H1 (cell line): ENCODE measurements around the gene SLC9A5. TPM values are rescaled to one million over a fixed set of nuclear protein-coding genes. Genes with fewer than 3 reads are reported as not detected.

ENCODE experiments used
- CTCF ChIA-PET: fragments of 300-600 bp; sonication (Branson Sonifier 250); formaldehyde crosslinking; loops from one replicate; lab custom pipeline; 2021; ENCODE audit not compliant: partially characterized antibody; lab: Charles Lee
- POLR2A ChIA-PET: fragments of 300-600 bp; sonication (Branson Sonifier 250); formaldehyde crosslinking; loops from one replicate; lab custom pipeline; 2021; ENCODE audit warnings: inconsistent platforms; ENCODE audit not compliant: partially characterized antibody; lab: Charles Lee
- DNase-seq, 2 experiments: peaks; one replicate each; pipeline versions ENCODE4 v3.0.0 to v3.0.0-alpha.2; 2010 to 2022; ENCODE audit warnings: low spot score in 2 of 2, low read depth in 1 of 2, mixed read lengths in 1 of 2
- FAIRE-seq: peaks from 2 replicates; lab custom pipeline; 2011; peaks lifted over from hg19 to GRCh38; lab: Jason Lieb, UNC
- H2AFZ ChIP-seq: 2 replicates; pipeline ENCODE4 v1.8.1; 2012; ENCODE audit warnings: low read length, inconsistent platforms
- H2AK5ac ChIP-seq: 2 replicates; pipeline ENCODE4 v1.6.1; 2013; ENCODE audit warnings: low read depth, low read length
- H2BK120ac ChIP-seq: replicated peaks from 2 replicates; pipeline ENCODE3; 2013; ENCODE audit warnings: low read depth, low read length, inconsistent platforms
- H2BK12ac ChIP-seq: 2 replicates; pipeline ENCODE4 v1.6.1; 2013; ENCODE audit warnings: low read depth, low read length
- H2BK15ac ChIP-seq: 2 replicates; pipeline ENCODE4 v1.6.1; 2013; ENCODE audit warnings: low read length
- H2BK20ac ChIP-seq: 2 replicates; pipeline ENCODE4 v1.6.1; 2013; ENCODE audit warnings: low read length
- H2BK5ac ChIP-seq: 2 replicates; pipeline ENCODE4 v1.6.1; 2013; ENCODE audit warnings: low read depth, low read length
- H3K14ac ChIP-seq: 2 replicates; pipeline ENCODE4 v1.6.1; 2013; ENCODE audit warnings: inconsistent platforms; ENCODE audit not compliant: insufficient read length
- H3K18ac ChIP-seq: 2 replicates; pipeline ENCODE4 v1.6.1; 2013; ENCODE audit warnings: low read length; ENCODE audit errors: extremely low read depth
- H3K23ac ChIP-seq: 2 replicates; pipeline ENCODE4 v1.6.1; 2013; ENCODE audit warnings: inconsistent platforms; ENCODE audit not compliant: insufficient read length
- H3K23me2 ChIP-seq: 2 replicates; pipeline ENCODE4 v1.6.1; 2013; ENCODE audit warnings: low read depth, low read length
- H3K27ac ChIP-seq: 2 replicates; pipeline ENCODE4 v1.6.1; 2011; ENCODE audit warnings: low read depth, low read length, inconsistent platforms
- H3K27me3 ChIP-seq, 4 experiments: replicated peaks in 1 of 4; 1 replicate in 1 of 4; 2 replicates in 3 of 4; pipeline versions ENCODE4 v1.6.1 to v1.8.1; 2011 to 2013; ENCODE audit warnings: low read length in 3 of 4, mild to moderate bottlenecking in 3 of 4, inconsistent platforms in 2 of 4, mixed read lengths in 2 of 4, moderate library complexity in 1 of 4; ENCODE audit not compliant: control insufficient read depth in 3 of 4, insufficient read depth in 3 of 4; ENCODE audit errors: extremely low read depth in 1 of 4
- H3K36me3 ChIP-seq, 4 experiments: 2 replicates each; pipeline versions ENCODE4 v1.6.1 to v1.8.1; 2011 to 2013; ENCODE audit warnings: mild to moderate bottlenecking in 4 of 4, low read length in 3 of 4, moderate library complexity in 2 of 4, control low read depth in 1 of 4, inconsistent platforms in 1 of 4; ENCODE audit not compliant: insufficient read depth in 4 of 4, control insufficient read depth in 2 of 4
- H3K4ac ChIP-seq: replicated peaks from 2 replicates; pipeline ENCODE3; 2013; ENCODE audit warnings: low read length, low read depth, mixed read lengths, inconsistent platforms; ENCODE audit not compliant: insufficient read length
- H3K4me1 ChIP-seq, 4 experiments: replicated peaks in 1 of 4; 1 replicate in 1 of 4; 2 replicates in 3 of 4; pipeline versions ENCODE4 v1.6.1 to v1.8.1; 2011 to 2013; ENCODE audit warnings: low read length in 3 of 4, inconsistent platforms in 2 of 4, mixed read lengths in 1 of 4; ENCODE audit not compliant: insufficient read depth in 4 of 4, control insufficient read depth in 3 of 4
- H3K4me2 ChIP-seq, 2 experiments: 2 replicates each; pipeline versions ENCODE4 v1.6.1 to v1.8.1; 2011 to 2013; ENCODE audit warnings: low read depth in 2 of 2, low read length in 2 of 2, control low read depth in 1 of 2, inconsistent platforms in 1 of 2, mild to moderate bottlenecking in 1 of 2; ENCODE audit not compliant: insufficient read depth in 1 of 2
- H3K4me3 ChIP-seq, 4 experiments: fragments of 200-600, 300-600 bp in 1 of 4; sonication (generic), shearing (Covaris generic), sonication (Bioruptor Twin) in 1 of 4; 2 replicates each; pipeline versions ENCODE4 v1.5.1 to v1.8.1; 2011 to 2016; ENCODE audit warnings: low read length in 4 of 4, low read depth in 3 of 4, control low read depth in 2 of 4, inconsistent platforms in 2 of 4, mild to moderate bottlenecking in 2 of 4, mixed read lengths in 1 of 4, moderate library complexity in 1 of 4; ENCODE audit not compliant: insufficient read depth in 2 of 4; ENCODE audit errors: extremely low read depth in 1 of 4
- H3K56ac ChIP-seq: replicated peaks from 2 replicates; pipeline ENCODE3; 2013; ENCODE audit warnings: low read depth, mild to moderate bottlenecking, mixed read lengths, low read length, inconsistent platforms; ENCODE audit not compliant: insufficient read length
- H3K79me1 ChIP-seq: 2 replicates; pipeline ENCODE4 v1.6.1; 2013; ENCODE audit warnings: low read depth, low read length, control low read depth
- H3K79me2 ChIP-seq, 2 experiments: 2 replicates each; pipeline versions ENCODE4 v1.6.1 to v1.8.1; 2012 to 2013; ENCODE audit warnings: low read length in 2 of 2, mild to moderate bottlenecking in 2 of 2, inconsistent platforms in 1 of 2; ENCODE audit not compliant: insufficient read depth in 2 of 2, control insufficient read depth in 1 of 2
- H3K9ac ChIP-seq, 4 experiments: replicated peaks in 1 of 4; 1 replicate in 1 of 4; 2 replicates in 3 of 4; pipeline versions ENCODE4 v1.6.1 to v1.8.1; 2011 to 2013; ENCODE audit warnings: low read depth in 3 of 4, low read length in 3 of 4, control low read depth in 2 of 4, mild to moderate bottlenecking in 2 of 4, moderate library complexity in 2 of 4, inconsistent platforms in 1 of 4; ENCODE audit errors: extremely low read depth in 1 of 4
- H3K9me3 ChIP-seq, 2 experiments: 2 replicates each; pipeline versions ENCODE4 v1.6.1 to v1.8.1; 2012 to 2013; ENCODE audit warnings: mild to moderate bottlenecking in 2 of 2, moderate library complexity in 2 of 2, control low read depth in 1 of 2, inconsistent platforms in 1 of 2, low read depth in 1 of 2, low read length in 1 of 2, mixed read lengths in 1 of 2; ENCODE audit not compliant: insufficient read depth in 2 of 2
- H4K20me1 ChIP-seq, 2 experiments: replicated peaks in 1 of 2; 2 replicates each; pipeline versions ENCODE3 to v1.8.1; 2011 to 2013; ENCODE audit warnings: inconsistent platforms in 2 of 2, low read length in 2 of 2, mild to moderate bottlenecking in 1 of 2; ENCODE audit not compliant: insufficient read depth in 2 of 2, control insufficient read depth in 1 of 2
- H4K5ac ChIP-seq: 2 replicates; pipeline ENCODE4 v1.6.1; 2013; ENCODE audit warnings: low read length, low read depth, mixed read lengths, inconsistent platforms; ENCODE audit not compliant: insufficient read length
- H4K8ac ChIP-seq: 2 replicates; pipeline ENCODE4 v1.8.0; 2013; ENCODE audit warnings: mild to moderate bottlenecking, moderate library complexity, low read length, inconsistent platforms; ENCODE audit not compliant: insufficient read depth; ENCODE audit errors: extremely low read depth
- H4K91ac ChIP-seq: replicated peaks from 2 replicates; pipeline ENCODE3; 2013; ENCODE audit warnings: low read length, mixed read lengths, inconsistent platforms; ENCODE audit not compliant: insufficient read length
- EGR1 ChIP-seq: IDR thresholded peaks from 2 replicates; pipeline ENCODE4 v1.6.1; 2011; ENCODE audit warnings: low read depth, low read length, borderline replicate concordance
- POLR2A ChIP-seq, 2 experiments: IDR thresholded peaks; 1 replicate in 1 of 2; 2 replicates in 1 of 2; pipeline ENCODE4 v1.6.1; 2011; ENCODE audit warnings: low read depth in 2 of 2, low read length in 2 of 2, mild to moderate bottlenecking in 2 of 2; ENCODE audit errors: control extremely low read depth in 1 of 2
- WGBS, 2 experiments: shearing (Covaris generic) in 1 of 2; methylation state at CpG; one replicate each; pipeline versions ENCODE4 v1.1.6 to v1.1.7; 2013 to 2015; ENCODE audit warnings: low lambda C conversion rate in 2 of 2, mixed read lengths in 2 of 2, inconsistent platforms in 1 of 2, low coverage in 1 of 2, missing lambda C conversion rate in 1 of 2; ENCODE audit not compliant: insufficient replicate concordance in 2 of 2, insufficient coverage in 1 of 2, insufficient read length in 1 of 2; ENCODE audit errors: extremely low coverage in 1 of 2, missing lambda C conversion rate in 1 of 2; 5-methylcytosine and 5-hydroxymethylcytosine counted together
- polyA plus RNA-seq, 7 experiments: library from polyadenylated mRNA; depleted of rRNA in 3 of 7; stranded (reverse) in 5 of 7; unstranded in 2 of 7; fragments of >200 nt in 5 of 7; fragments of 200-250 nt in 2 of 7; gene quantifications; 1 replicate in 5 of 7; 2 replicates in 1 of 7; 4 replicates in 1 of 7; pipeline versions ENCODE4 v1.2.1 to v1.2.3, GENCODE V29; 2011 to 2013; ENCODE audit warnings: missing spikeins in 2 of 7, mixed read lengths in 2 of 7
- total RNA-seq: library from RNA; stranded (reverse); fragmentation: NEBNext Ultra II Directional; extraction: Animal tissue kit (Norgen Biotek cat#: 25700); gene quantifications from 2 replicates; pipeline ENCODE4 v1.2.1, GENCODE V29; 2021
- TF ChIP-seq, protein P1 (sequence below): IDR thresholded peaks from 2 replicates; pipeline ENCODE4 v1.6.1; 2012; ENCODE audit warnings: inconsistent platforms

The SLC9A5 gene
- total and polyA plus RNA-seq, 2 of the 8 experiments (the other 6 are each of a cell fraction or from before 2014, with no cell fraction given) = 7.9 to 8.6 TPM

- FAIRE-seq (no peak), DNase-seq (no peak)
- Histone ChIP-seq H3K27me3 (peaks cover 0 to 9% (median 6%) of the 10 kb centered on the region in 4 experiments; a peak in 4 of 7 replicates), H2AFZ (no peak overlapping the region), H2BK12ac (no peak overlapping the region), H3K4ac (no peak overlapping the region), H3K14ac (no peak overlapping the region), H4K91ac (no peak overlapping the region), H3K9me3 (no peaks in the 10 kb centered on the region), H3K27ac (no peak overlapping the region), H3K4me2 (no peak overlapping the region), H3K4me1 (peaks cover 0 to 10% (median 1%) of the 10 kb centered on the region in 4 experiments; a peak in 2 of 7 replicates), H2AK5ac (0 out of 2 replicates have a peak overlapping the region, but pooled peaks have one; percentile 13), H3K23me2 (no peaks in the 10 kb centered on the region), H3K9ac (no peak overlapping the region), H3K79me2 (no peaks in the 10 kb centered on the region), H4K20me1 (no peaks in the 10 kb centered on the region), H2BK15ac (no peak overlapping the region), H3K56ac (no peak overlapping the region), H2BK20ac (no peak overlapping the region), H2BK120ac (no peak overlapping the region), H3K36me3 (no peaks in the 10 kb centered on the region), H3K79me1 (no peaks in the 10 kb centered on the region), H4K5ac (no peak overlapping the region), H3K4me3 (no peak overlapping the region), H3K23ac (no peak overlapping the region), H4K8ac (no peak overlapping the region), H2BK5ac (no peak overlapping the region), H3K18ac (no peak overlapping the region)
- ChIA-PET POLR2A (interaction anchor here (0.6 to 4.3 kb wide), 4 partner anchors 10 to 174 kb away, joined by 4 to 20 read pairs (median 4); partner anchors contain the start of gene TMEM208), CTCF (interaction anchor here (1.3 to 8.9 kb wide), 7 partner anchors 13 to 259 kb away, joined by 3 to 111 read pairs (median 6); partner anchors contain the start of genes E2F4, ELMO3, NOL3 and TMEM208)
- 84% methylated on average over 25 of the region's 25 CpGs; no CpG with 5 or more reads in 1 of the 2 experiments for WGBS, 2 experiments
- no peak for TF ChIP-seq EGR1
- no peak for TF ChIP-seq POLR2A (IDR thresholded peaks at IDR 0.05; ENCODE audit: control extremely low read depth in 1 of 2, low read depth in 2 of 2, low read length in 2 of 2)
- TF ChIP-seq, protein P1, sequence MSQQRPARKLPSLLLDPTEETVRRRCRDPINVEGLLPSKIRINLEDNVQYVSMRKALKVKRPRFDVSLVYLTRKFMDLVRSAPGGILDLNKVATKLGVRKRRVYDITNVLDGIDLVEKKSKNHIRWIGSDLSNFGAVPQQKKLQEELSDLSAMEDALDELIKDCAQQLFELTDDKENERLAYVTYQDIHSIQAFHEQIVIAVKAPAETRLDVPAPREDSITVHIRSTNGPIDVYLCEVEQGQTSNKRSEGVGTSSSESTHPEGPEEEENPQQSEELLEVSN = 0 out of 2 replicates have a peak, but pooled peaks have one; percentile 20
Observed at GRCh38 chr16:67210069-67210937, 38.5 kb upstream of the SLC9A5 start.
